GM19023 (cell line): Measurements from ENCODE around the gene SLC12A2.

ENCODE experiments used
- ATAC-seq: cut with Tn5 transposase; IDR thresholded peaks from one replicate; pipeline ENCODE4 v1.9.1; 2021; ENCODE audit warnings: mild to moderate bottlenecking, moderate library complexity; ENCODE audit not compliant: unreplicated experiment

The SLC12A2 gene

DNA sequence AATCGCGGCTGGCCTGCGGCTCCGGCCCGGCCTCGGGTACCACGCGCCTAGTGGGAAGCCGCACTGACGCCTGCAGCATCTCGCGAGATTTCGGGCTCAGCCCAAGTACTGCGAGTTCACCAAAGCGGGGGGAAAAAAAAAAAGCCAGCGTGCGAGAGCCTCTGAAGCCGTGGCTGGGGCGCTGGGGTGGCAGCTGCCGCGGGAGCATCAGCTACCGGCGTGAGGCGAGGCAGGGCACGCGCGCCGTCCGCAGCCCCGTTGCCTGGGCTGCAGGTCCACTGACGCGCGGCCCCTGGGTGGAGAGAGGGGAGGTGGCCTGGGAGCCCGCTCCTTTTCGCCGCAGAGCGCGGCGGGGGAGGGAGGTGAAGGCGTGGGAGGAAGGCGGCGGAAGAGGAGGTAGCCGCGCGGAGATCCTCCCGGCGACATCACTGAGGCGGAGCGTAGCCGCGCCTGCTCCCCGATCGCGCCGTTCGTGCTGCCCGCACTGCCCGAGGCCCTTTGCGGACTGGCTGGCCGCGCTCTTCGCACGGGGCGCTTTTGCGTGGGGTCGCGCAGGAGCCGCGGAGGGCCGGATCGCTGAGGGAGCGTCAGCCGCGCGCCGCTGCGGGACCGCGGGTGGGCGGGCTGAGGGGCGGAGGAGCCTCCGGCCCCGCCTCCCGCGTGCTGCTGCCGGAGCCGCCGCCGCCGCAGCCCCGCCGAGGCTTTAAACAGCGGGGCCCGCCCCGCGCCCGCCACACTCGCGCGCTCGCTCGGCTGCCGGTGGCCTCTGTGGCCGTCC lies at the start of gene SLC12A2:
TSS of gene SLC12A2 (plus strand) at position 734 of the 778 bp plus-strand sequence. CDS start 189 bp downstream, outside the sequence.
- peak; percentile 61 for ATAC-seq

DNA sequence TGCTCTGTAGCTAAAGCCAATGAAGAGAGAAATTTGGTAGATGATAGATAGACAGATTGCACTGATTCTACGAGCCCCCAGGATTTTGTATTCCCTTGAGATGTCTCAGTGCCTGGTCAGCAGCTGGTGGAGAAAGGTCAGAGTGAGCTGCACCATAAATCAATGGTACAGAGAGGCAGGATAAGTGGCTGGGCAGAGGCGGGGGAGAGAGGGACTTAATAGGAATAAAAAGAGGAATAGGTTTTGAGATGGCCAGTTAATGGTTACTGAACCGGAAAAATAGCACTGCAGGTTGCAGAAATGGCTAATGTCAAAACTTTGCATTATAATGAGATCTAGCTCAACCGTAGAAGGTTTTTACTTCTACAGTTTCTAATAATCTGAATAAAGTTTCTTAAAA lies 47.9 kb upstream of the SLC12A2 start:
- ATAC-seq = no peak

DNA sequence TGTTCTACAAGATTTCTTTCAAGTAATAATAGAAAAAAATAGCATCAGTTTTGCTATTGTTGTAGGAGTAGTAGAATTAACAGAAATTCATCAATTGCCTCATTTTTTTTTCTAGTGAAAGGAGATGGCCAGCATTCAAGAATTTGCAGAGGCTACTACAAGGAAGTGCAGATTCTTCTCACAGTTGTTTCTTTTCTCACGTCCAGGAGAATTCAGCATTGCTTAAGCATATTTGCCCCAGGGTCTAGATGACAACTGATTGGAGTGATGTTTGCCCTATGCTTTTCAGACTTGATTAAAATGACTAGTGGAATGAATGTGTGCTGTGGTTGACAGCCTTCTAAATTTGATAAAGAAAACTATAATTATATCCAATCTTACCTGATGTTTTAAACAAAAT lies 46.6 kb upstream of the SLC12A2 start:
- ATAC-seq = no peak

DNA sequence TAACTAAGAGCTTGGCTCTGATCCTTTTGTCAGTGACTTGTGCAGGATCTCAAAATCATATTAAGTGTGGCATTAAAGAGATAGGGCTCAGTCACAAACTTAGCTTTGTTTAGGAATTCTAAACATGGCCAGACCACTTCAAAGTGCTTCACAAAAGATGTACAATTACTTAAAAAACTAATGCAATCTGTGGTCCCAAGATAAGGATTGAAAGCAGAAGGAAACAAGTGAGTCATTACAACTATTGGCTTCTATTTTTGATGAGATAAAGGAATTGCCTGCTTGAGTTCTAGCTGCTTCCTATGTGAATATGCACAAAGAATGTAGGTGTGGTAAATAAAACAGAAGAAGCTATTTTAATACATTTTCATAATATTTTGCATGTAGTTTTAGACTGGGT lies 44.9 kb upstream of the SLC12A2 start:
- no peak for ATAC-seq

DNA sequence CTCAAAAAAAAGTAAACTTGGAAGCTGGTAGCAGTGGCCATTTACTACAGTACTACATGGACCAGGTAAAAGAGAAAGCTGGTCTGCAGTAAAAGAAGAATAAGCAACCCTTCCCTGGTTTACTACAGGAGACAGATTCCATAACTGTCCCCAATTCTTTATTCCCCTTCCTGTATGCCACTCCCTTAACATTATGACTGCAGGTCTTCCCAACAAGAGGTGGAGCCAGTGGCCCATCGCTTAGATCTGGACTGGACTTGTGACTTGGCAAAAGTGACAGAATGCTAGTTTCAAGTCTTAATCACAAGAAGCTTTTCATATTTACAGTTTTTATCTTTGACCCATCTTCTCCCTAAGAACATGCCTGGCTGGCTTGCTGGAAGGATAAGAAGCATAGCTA lies 42.6 kb upstream of the SLC12A2 start:
- ATAC-seq = no peak

DNA sequence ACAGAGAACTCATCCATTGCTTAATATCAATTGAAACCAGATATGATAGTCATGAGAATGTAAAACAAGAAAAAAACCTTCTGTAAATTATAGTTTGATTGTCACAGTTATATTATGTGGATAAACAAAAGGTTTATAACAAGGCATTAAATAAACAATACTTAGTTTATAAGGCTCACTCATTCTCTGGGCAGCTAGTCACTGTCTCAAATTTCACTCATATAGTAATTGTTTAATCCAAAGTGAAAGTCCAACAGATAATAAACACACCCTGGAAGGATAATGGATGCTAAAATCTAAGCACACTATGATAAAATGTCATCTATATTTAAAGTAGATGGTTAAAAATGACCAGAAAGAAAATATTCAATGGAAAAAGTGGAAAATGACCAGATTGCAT lies 30.8 kb upstream of the SLC12A2 start:
- no peak for ATAC-seq

DNA sequence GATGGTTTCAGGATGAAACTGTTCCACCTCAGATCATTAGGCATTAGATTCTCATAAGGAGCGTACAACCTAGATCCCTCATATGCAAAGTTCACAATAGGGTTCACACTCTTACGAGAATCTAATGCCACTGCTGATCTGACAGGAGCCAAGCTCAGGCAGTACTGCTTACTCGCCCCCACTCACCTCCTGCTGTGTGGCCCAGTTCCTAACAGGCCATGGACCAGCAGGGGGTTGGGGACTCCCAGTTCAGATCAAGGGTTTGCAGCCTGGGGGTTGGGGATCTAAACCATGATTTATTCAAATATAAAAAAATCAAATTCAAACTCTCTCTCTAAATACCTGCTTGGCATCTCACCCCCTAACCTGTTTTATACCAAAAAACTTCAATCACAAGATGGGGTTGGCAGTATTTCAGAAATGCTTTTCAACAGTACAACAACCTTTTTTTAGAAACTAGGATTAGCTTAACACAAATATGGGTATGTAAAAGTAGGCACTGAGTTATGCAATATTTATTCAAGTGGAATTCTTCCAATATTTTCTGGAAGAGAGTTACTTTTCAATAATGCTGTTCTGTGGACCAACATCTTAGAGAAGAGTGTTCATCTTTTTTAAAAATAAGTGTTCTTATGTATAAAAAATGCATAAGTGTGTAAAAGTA lies 30.1 kb upstream of the SLC12A2 start:
- no peak for ATAC-seq

DNA sequence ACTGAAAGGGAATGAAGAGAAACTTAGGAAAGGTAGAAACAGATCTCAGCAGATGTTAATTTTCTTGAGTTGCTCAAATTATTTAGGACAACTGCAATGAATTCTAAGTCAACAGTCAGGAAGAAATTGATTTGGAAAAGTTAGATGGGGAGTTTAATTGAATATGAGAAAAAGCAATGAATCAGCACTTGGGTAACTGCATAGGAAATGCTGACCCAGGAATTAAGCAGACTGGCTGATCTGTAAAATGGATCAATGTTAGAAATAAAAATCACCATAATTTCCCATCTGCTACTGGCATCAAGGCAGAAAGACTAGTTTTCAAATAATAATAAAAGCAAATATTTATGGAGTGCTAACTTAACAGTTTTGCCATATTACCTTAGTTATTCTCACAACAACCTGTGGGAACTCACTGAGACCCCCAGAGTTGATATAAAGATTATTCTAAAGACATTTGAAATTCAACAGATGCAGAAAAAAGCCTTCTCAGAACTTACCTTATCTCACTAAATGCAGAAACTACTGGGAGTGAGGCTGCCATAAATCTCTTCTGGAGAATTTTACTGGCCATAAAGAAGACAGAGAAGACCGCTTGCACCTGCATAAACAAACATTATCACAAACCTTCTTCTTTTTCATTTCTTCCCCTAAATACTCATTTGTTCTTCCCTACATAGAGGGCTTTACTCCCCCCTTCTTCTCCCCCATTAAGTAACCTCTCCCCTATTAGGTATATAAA lies 22.8 kb upstream of the SLC12A2 start:
- no peak for ATAC-seq

DNA sequence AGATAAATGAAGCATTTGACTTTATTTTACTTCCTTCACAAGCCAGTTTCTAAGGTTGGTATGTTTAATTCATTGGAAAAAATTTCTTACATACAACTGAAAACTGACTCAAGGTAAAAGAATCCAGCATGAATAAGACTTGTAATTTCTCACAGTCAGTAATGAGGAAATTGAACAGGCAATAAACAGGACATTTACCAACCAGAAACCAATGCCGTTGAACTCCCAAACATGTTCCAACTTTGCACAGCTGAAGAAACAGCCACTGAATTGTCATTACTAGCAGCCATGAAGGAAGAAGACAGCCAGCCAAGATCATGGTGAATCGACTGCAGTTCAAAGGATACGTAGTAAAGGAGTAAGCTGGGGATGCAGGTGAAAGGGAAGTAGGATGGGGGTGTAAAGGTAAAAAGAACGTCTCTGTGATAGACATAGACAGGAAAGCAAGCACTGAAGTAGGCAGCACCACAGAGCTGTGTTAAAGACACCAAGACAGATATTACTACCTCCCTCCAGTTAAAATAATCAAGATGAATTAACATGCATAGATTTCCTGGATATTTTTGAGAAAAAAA lies 21.3 kb upstream of the SLC12A2 start:
- no peak for ATAC-seq

DNA sequence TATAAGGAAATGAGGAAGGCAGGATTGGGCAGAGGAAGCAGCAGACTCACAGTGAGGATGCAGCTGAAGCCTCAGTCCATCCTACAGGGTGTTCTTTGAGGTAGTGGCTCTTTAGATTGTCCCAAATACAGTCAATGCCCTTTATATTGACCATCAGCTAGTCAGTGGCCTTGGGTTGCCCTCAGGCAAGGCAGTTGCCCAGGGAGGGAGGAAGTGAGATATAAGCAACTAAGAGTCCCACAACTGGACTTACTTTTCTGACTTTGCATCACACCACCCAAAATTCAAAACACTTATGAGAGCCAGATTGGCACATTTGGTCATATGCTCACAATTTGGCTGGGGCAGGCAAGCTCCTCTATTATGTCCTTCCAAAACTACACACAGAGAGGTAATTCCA lies 9.4 kb upstream of the SLC12A2 start:
- no peak for ATAC-seq

DNA sequence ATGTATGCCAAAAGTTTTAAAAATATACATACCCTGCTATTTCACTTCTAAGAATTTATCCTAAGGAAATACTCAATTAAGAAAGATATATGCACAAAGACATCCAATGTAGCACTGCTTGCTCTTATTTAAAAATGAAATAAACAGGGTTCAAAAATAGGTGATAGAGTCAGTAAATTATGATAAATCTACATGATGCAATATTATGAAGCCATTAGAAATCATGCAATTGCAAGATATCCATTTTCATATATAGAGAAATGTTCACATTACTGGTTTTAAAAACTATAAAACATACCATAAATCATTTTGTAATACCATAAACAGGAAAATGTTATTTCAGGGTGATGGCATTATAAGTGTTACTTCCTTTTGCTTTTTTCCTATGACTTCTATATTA lies 8.6 kb upstream of the SLC12A2 start:
- ATAC-seq = no peak

DNA sequence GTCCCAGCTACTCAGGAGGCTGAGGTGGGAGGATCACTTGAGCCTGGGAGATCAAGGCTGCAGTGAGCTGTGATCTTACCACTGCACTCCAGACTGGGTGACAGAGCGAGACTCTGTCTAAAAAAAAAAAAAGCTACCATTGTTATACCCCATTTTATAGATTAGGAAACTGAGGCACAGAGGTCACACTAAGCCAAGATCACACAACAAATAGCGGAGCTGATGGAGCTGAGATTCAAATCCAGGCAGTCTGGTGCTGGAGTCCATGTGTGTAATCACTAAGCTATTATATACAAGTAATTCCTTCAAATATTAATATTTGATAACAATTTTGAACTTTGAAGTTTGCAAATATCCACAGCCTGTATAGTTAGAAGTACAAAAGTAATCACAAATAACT lies 6.0 kb upstream of the SLC12A2 start:
- ATAC-seq = no peak

DNA sequence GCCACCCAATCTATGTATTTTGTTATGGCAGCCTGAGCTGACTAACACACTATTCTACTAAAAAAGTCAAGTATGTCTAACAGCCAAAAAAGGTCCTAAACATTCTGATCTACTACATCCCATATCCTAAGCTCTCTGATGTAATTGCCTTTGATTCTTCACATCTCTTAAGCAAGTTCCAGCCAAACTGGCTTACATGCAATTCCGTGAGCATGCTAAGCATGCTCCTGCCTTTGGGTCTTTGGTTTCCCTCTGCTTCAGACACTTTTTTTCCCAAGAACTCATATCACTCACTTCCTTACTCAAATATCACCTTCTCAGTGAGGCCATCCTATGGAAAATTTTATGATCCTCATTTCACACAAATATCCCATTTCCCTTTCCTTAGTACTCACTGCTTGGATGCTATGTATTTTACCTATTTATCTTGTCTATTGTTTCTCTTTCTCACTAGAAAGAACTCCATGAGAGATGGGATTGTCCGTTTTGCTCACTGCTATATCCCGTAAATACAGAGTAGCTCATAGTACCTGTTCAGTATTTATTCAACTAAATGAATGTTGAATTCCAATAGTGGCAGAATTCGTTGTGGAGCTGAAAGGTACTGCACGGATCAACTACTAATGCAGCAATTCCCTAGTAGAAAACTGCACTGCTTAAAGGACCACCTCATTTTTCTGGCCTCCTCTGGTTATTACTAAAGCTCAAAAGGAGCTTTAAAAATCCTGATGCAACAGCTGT lies 2.3 kb upstream of the SLC12A2 start:
- ATAC-seq = no peak

DNA sequence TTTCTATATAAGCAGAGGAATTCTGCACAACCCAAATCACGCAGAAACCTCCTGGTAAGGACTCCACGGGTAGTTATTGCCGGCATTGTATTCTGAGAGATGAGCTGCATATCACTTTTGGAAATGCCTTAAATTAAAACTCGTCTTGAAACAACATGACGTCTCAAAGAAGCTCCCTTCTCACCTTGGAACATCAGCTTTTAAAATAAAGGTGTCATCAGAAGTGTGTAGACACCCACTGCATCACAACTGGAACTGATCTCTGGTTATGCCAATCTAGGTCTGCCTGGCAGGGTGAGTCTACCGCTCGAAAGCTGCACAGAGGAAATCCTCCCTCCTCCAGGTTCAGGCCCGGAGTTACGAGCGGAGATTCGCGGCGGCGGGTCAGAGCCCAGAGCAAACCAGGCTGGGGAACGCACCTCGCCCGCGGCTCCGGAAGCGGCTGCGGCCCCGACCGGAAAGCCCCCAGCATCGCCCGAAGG lies 974 bp upstream of the SLC12A2 start:
- no peak for ATAC-seq

DNA sequence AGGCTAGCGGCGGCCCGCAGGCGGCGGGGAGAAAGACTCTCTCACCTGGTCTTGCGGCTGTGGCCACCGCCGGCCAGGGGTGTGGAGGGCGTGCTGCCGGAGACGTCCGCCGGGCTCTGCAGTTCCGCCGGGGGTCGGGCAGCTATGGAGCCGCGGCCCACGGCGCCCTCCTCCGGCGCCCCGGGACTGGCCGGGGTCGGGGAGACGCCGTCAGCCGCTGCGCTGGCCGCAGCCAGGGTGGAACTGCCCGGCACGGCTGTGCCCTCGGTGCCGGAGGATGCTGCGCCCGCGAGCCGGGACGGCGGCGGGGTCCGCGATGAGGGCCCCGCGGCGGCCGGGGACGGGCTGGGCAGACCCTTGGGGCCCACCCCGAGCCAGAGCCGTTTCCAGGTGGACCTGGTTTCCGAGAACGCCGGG lies 253 bp downstream of the SLC12A2 start:
- ATAC-seq = peak; percentile 40

DNA sequence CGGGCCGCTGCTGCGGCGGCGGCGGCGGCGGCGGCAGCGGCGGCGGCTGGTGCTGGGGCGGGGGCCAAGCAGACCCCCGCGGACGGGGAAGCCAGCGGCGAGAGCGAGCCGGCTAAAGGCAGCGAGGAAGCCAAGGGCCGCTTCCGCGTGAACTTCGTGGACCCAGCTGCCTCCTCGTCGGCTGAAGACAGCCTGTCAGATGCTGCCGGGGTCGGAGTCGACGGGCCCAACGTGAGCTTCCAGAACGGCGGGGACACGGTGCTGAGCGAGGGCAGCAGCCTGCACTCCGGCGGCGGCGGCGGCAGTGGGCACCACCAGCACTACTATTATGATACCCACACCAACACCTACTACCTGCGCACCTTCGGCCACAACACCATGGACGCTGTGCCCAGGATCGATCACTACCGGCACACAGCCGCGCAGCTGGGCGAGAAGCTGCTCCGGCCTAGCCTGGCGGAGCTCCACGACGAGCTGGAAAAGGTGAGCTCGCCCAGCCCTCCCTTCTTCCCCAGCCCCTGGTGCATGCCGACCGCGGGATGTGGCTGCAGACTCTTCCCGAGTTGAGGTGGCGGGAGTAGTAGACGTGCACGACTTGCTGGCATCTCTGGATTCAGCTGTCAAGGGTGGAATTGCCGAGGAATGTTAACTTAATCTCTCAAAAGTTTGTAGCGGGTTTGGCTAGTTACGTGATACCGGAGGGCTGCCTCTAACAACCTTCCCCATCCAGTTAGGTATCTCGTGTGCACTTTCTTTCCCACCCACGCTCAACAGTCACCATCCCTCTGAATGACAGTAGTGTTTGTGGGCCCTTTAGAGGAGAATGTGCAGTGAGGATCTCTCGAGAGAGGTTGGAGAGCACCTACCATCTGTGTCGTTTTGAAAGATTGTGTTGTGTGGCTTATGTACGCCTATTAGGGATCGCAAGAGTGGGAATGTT lies 932 bp downstream of the SLC12A2 start:
- ATAC-seq = peak; percentile 17

DNA sequence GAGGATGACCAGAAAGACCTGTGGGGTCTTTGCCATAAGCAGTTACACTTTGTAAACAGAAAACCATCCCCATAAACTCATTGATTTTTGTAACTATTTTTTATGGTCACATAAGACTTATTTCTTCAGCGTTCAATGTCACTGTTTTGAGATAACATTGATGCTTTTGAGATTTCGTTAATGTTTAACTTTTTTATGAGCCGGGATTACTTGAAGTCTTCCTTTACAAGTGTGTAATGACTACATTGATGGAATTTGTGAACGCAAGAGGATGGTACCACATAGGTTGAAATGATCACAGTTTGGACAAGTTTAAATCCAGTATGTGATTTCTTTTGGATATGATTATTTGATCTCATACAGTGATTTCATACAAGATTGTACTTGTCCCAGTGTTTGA lies 1.8 kb downstream of the SLC12A2 start:
- no peak for ATAC-seq

DNA sequence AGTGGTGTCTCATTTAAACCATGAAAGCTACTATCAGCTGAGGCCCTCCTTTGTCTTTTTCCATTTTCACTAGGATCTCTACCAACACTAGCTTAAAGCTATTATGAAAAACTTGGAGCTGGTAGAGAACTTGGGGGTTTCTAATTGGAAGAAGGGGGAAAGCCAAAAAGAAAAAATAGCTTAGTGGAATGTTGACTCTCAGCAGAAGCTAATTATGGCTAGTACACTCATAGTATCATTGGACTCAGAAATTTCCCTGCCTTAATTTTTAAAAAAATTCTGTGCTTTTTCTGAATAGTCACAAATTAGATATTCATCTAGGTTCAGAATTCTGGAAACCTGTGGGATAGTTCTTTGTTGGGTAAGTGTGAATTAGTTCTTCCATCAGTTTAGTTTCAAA lies 8.0 kb downstream of the SLC12A2 start:
- no peak for ATAC-seq

DNA sequence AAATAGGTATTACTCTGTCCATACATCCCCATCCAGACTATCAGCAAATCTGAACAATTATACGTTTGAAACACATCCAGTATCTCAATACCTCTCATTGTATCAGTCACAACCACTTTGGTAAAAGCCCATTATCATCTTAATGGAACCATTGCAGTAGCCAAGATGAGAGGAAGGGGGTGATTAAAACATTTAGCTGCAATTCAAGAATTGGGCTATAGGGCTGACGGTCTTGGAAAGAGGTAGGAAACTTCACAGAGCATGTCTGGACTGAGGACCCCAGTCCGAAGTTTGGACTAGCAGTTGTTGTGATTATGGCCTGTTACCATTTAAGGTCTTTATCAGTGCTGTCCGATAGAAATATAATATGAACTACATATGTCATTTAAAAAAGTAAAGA lies 8.6 kb downstream of the SLC12A2 start:
- no peak for ATAC-seq

DNA sequence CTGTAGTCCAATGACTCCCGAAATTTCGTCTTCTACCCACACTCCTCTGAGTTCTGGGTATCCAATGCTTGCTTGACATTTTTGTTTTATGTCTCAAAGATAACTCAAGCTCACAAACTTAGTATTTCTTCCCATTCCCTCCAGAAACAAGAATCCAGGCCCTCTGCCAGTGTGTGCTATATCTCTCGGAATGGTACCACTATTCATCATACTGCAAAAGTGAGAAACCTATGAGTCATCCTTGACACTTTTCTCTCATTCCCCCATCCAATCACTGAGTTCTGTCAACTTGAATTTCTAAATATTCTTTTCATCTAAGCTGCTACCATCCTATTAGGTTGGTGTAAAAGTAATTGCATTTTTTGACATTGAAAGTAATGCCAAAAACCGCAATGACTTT lies 9.8 kb downstream of the SLC12A2 start:
- ATAC-seq = no peak
